G401 (cell line): Measurements from ENCODE around the gene CTDP1. TPM values are rescaled to one million over a fixed set of nuclear protein-coding genes. Genes with fewer than 3 reads are reported as not detected.

Experiments
- DNase-seq: peaks from one replicate; pipeline ENCODE4 v3.0.0-alpha.2; 2015; ENCODE audit warnings: low spot score
- in situ Hi-C: cut with HindIII; loops from 2 replicates; pipeline ENCODE4 v1.10.0; 2016; ENCODE audit warnings: low sequenced_read_pairs, mixed read lengths
- total RNA-seq: library from RNA; depleted of rRNA; stranded (reverse); fragments of >200 nt; shearing (Covaris generic); gene quantifications from 2 replicates; pipeline ENCODE4 v1.2.3, GENCODE V29; 2014

The CTDP1 gene
- total RNA-seq, 1 experiment from 2014 or later, result 37.1 TPM

DNA sequence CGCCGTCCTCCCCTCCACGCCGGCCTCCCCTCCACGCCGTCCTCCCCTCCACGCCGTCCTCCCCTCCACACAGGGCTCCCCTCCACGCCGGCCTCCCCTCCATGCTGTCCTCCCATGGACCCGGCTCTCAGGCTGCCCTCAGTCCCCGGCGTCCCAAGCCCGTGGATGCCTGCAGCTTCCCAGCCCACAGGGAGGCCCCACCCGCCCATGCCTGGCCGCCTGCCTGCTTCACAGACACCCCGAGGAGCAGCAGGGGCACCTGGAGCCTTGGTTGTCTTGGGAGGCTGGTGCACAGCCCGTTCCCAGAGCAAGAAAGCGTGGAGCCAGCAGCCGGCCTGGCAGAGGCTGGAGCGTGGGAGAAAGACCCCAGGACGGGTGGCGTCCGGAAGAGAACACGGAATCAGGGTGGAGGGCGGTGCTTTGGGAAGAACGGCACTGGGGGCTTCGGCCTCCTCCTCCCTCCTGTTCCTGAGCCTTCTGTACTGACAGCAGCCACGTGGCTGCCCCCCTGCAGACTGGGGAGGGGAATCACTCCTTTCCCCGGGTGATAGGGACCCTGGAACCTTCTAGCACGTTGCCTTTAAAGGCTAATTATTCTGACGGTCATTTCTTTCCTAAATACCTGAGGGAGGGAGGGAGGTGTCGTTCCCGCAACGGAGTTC lies 92.0 kb downstream of the CTDP1 start:
- in situ Hi-C loops, result no loop called here
- no peak for DNase-seq

- DNase-seq, result no peak
- in situ Hi-C loops, result no loop called here
Measured at GRCh38 chr18:79772108-79772864, 92.7 kb downstream of the CTDP1 start.

DNA sequence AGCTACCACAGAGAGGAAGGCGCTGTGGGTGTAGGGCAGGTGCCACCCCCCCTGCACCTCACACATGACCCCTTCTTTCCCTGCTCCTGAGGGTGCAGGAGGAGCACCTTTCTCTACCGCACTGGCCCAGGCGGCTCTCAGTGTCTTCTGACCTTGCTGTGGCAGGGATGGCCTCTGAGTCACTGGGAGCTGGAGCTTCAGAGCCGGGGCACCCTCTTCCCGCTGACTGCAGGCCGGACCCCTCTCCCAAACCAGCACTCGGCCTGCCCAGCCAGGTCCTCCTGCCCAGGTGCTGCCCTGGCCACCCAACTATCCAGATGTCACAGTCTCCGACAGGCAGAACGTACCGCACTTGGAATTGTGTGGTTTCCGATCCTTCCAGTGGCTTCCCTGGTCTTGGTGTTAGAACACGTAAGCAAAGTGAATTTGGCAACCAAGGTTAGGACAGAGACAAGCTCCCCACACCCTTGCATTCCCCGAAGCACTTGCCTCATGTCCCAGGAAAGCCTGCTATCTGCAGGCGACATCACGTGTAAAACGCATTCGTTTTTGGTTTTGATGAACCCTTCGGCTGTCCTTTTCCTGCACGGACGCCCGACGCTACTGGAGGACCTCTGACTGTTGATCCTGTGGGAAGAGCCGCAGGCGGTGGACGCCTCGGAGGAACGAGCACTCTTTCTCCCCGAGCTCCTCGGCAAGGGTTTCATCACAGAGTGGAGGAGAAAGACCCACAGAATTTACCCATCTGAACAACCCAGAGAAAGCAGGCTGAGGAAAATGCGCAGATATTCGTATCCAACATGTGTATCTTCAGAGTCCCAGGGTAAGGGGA lies 93.5 kb downstream of the CTDP1 start:
- DNase-seq, result no peak
- in situ Hi-C loops, result no loop called here

DNA sequence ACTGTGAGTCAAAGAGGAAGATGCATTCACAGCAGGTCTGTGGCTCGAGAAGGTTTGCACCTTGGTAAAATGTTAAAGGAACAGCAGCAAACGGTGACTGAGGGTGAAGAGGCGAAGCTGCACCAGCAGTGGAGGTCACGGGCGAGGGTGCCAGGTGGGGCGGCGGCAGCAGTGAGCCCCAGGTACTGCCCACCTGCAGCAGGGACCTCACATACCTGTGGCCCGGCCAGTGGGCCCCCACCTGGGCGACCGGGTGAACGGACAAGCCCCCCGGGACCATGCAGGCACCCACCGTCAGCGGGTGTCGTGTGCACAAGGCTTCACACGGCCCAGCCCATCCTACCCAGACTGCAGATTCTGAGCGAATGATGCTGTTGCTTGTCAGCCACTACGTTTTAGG lies 94.5 kb downstream of the CTDP1 start:
- DNase-seq, result no peak
- in situ Hi-C loops, result no loop called here

GRCh38 chr18:79775441-79776221 lies 96.0 kb downstream of the CTDP1 start:
- DNase-seq, result no peak
- in situ Hi-C loops, result no loop called here

DNA sequence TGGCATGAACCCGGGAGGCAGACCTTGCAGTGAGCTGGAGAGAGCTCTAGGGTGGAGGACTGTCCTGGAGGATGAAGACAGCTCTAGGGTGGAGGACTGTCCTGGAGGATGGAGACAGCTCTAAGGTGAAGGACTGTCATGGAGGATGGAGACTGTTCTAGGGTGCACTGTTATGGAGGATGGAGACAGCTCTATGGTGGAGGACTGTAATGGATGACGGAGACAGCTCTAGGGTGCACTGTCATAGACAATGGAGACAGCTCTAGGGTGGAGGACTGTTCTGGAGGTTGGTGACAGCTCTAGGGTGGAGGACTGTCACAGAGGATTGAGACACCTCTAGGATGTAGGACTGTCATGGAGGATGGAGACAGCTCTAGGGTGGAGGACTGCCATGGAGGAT lies 97.1 kb downstream of the CTDP1 start:
- DNase-seq, result no peak
- in situ Hi-C loops, result no loop called here

DNA sequence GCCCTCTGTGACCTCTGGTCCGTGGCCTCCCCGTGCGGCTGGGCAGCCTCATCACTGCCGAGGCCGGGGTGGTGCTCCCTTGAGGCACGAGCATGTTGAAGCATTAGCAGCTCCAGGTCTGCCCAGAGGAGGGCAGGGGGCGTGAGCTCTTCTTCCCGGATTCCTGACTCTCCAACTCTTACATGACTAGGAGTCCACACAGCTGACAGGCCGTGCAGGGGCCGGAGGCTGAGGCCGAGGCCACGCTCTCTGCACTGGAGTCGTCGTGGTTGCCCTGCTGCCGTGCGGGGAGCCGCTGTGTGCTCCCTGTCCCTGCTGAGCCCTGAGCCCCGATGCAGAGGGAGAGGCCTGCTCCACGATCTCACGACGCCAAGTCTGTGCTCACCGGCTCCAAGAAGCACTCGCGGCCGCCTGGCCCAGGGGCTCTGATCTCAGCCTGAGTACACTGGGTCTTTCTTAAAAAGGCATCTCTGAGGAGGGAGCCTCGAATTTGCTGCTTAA lies 98.7 kb downstream of the CTDP1 start:
- in situ Hi-C loops, result no loop called here
- DNase-seq, result no peak

DNA sequence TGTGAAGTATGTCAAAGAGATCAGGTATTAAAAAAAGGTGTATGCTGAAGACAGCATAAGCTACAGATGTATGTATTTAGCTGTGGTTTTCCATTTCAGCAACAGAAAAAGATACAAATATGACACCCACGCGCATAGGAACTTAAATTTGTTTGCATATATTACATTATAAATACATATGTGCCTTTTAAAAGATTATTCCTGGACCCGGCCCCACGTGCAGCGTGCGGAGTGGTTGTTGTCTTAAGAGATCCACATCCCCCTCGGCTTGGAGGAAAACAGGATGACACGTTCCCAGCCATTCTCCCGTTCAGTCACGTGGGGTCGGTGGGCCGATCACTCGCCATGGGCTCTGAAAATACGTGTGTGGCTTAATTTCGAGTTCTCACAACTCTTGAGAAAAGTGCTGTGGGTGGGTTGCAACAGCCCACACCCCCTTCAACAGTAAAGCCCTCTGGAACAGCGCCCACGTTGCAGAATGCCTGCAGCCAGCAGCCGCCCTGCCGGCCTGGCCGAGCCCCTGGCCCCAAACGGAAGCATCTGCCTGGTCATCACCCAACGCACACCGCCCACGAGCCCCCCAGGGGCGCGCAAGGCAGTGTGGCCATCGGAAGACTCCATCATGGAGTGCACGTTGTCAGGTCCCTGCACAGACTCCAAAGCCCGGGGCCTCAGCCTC lies 99.6 kb downstream of the CTDP1 start:
- no peak for DNase-seq

DNA sequence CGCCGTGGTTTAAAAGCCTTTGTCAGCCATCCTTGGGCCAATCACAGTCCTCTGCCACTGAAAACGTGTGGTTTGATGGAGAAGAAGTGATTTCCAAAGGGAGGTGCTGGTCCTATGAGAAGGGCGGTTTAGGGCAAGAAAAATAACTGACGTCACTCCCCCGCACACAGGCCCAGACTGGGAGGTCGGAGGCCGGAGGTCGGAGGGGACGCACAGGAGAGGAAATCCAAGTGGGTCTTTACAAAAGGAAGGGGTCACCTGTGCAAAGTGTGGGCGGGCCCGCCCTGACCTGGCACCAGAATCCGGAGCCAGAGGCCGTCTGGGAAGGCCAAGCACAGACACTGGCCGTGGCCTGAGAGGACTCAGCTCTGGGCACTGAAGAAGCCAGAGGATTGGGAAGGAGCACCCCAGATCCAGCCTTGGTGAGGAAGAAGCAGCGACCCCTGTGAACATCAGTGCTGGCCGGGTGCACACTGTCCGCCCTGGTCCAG lies 100.1 kb downstream of the CTDP1 start:
- DNase-seq, result no peak

More for the DNA sequence above, 99.6 kb downstream of the CTDP1 start:
- in situ Hi-C loops, result no loop called here

DNA sequence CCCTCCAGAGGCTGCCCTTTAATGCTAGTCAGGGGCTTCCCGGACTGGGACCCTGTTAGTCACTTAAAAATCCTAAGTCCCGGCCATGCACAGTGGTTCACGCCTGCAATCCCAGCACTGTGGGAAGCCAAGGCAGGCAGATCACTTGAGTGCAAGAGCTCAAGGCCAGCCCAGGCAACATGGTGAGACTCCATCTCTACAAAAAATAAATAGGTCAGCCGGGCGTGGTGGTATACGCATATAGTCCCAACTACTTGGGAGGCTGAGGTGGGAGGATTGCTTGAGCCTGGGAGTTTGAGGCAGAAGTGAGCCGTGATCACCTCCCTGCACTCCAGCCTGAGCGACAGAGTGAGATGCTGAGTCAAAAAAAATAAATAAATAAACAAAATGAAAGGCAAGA lies 100.9 kb downstream of the CTDP1 start:
- no peak for DNase-seq
- in situ Hi-C loops, result no loop called here

More for the DNA sequence above, 100.1 kb downstream of the CTDP1 start:
- in situ Hi-C loops, result no loop called here

DNA sequence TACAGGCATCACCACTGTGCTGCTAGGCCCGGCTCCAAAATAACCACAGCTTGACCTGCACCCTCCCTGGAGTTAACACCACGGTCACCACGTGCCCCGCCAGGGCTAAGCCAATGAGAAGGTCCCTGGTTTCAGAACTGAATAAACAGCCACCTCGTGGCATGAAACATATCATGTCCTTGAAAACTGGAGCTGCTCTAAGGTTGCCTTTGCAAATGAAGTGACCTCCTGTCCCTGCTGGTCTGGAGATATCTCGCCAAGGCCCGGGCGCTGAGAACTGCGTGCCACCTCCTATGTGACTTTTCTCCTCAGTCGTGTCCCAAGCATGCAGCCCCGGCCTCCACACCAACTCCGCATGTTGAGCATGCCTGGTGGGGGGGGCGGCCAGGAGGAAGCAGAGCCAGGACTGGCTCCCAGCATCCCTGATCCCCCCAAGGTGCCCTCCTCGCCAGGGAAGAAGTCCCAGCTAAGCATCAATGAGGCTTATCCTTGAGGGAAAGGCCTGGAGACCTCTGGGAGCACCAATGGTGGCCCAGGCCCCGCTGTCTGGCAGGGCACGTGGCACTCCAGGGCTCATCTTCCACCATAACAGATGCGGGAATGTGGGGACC lies 101.8 kb downstream of the CTDP1 start:
- DNase-seq, result no peak
- in situ Hi-C loops, result no loop called here

GRCh38 chr18:79782566-79783308 lies 103.1 kb downstream of the CTDP1 start:
- in situ Hi-C loops, result no loop called here
- DNase-seq, result no peak

GRCh38 chr18:79784071-79784913 lies 104.7 kb downstream of the CTDP1 start:
- DNase-seq, result no peak
- in situ Hi-C loops, result no loop called here

DNA sequence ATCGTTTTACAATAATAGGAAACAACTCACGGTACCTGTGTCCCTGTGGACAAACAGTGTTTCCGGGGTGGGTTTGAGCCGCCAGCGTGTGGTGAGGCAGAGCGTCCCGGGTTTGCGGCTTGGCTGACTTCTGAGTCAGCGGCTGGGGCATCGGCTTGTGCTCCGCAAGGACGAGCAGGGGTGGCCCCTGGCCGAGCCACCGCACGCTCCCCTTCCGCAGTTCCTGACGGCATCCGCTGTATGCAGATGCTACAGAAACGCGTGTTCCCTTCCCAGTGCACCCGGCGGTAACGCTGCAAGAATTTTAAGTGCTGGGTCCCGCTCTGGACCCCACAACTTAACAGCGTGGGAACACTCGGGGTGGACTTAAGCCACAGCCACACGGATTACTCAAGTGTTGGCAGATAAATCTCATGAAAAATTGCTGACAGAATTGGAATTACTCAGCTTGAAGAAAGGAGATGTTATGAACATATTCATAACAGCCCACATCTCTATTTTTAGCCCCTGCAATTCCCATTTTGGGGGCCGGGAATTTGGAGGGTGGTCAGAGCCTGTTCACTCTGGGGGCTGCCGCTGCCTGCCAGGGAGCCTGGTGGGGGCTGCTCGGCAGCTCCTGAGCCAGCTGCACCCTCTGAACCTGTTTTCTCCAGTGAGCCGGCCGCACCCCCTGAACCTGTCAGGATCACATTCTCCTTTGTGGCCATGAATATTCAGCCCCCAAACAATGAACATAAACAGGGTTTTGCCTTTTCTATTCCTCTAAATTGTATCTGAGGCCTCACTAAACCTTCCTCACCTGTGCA lies 105.6 kb downstream of the CTDP1 start:
- in situ Hi-C loops, result no loop called here

DNA sequence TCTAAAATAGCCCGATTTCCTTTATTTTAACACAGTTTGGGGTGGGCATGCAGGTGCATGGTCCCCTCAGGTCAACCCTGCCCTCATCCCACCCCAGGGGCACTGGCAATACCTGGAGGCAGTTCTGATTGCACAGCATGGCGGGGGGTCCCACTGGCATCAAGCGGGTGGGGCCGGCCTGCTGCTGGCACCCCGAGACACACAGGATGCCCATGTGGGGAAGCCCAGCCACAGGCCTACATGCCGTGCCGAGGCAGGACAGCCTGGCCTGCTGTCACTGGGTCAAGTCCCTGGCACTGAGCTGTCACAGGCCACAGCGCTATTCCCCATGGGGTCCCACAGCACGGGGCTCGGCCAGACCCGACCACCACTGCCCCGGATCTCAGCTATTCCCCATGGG lies 106.2 kb downstream of the CTDP1 start:
- DNase-seq, result no peak

More for the DNA sequence above, 105.6 kb downstream of the CTDP1 start:
- no peak for DNase-seq

GRCh38 chr18:79786304-79786703 lies 106.7 kb downstream of the CTDP1 start:
- in situ Hi-C loops, result no loop called here
- no peak for DNase-seq

More for the DNA sequence above, 106.2 kb downstream of the CTDP1 start:
- in situ Hi-C loops, result no loop called here
